GM21515 (cell line): Measurements from ENCODE around the gene VPS13C.

Experiments
- ATAC-seq: cut with Tn5 transposase; IDR thresholded peaks from one replicate; pipeline ENCODE4 v1.9.1; 2021; ENCODE audit not compliant: unreplicated experiment

Gene VPS13C

GRCh38 chr15:61938249-61938648 is 122.0 kb downstream of the VPS13C start:
- ATAC-seq: no peak

GRCh38 chr15:61936528-61937195 is 123.6 kb downstream of the VPS13C start:
- ATAC-seq: no peak

GRCh38 chr15:61935493-61935892 is 124.8 kb downstream of the VPS13C start:
- no peak for ATAC-seq

- no peak for ATAC-seq
These were observed 130.8 kb downstream of the VPS13C start for GRCh38 chr15:61929452-61929851.

- ATAC-seq: no peak
These were observed 137.1 kb downstream of the VPS13C start for GRCh38 chr15:61923173-61923572.

- no peak for ATAC-seq
These were observed 139.2 kb downstream of the VPS13C start for GRCh38 chr15:61921093-61921492.

GRCh38 chr15:61917457-61917856 is 142.8 kb downstream of the VPS13C start:
- ATAC-seq: no peak

GRCh38 chr15:61916104-61916503 is 144.1 kb downstream of the VPS13C start:
- no peak for ATAC-seq

- ATAC-seq: no peak
These were observed 144.6 kb downstream of the VPS13C start for GRCh38 chr15:61915640-61916039.

- no peak for ATAC-seq
These were observed 149.3 kb downstream of the VPS13C start for GRCh38 chr15:61910839-61911369.

- ATAC-seq: no peak
These were observed 152.0 kb downstream of the VPS13C start for GRCh38 chr15:61908241-61908640.

GRCh38 chr15:61907753-61908086 is 152.5 kb downstream of the VPS13C start:
- no peak for ATAC-seq

GRCh38 chr15:61906961-61907752 is 153.1 kb downstream of the VPS13C start:
- ATAC-seq: no peak

GRCh38 chr15:61893146-61893545 is 167.1 kb downstream of the VPS13C start:
- no peak for ATAC-seq

GRCh38 chr15:61892140-61892539 is 168.1 kb downstream of the VPS13C start:
- no peak for ATAC-seq

GRCh38 chr15:61890106-61890505 is 170.1 kb downstream of the VPS13C start:
- no peak for ATAC-seq

GRCh38 chr15:61889706-61890105 is 170.5 kb downstream of the VPS13C start:
- ATAC-seq: no peak

- ATAC-seq: no peak
These were observed 172.0 kb downstream of the VPS13C start for GRCh38 chr15:61888074-61888780.

GRCh38 chr15:61880084-61880483 is 180.2 kb downstream of the VPS13C start:
- ATAC-seq: no peak

GRCh38 chr15:61879219-61879618 is 181.0 kb downstream of the VPS13C start:
- ATAC-seq: no peak

- ATAC-seq: no peak
These were observed 188.2 kb downstream of the VPS13C start for GRCh38 chr15:61871926-61872522.
